ENCODE results near the gene BMPER.

DNA sequence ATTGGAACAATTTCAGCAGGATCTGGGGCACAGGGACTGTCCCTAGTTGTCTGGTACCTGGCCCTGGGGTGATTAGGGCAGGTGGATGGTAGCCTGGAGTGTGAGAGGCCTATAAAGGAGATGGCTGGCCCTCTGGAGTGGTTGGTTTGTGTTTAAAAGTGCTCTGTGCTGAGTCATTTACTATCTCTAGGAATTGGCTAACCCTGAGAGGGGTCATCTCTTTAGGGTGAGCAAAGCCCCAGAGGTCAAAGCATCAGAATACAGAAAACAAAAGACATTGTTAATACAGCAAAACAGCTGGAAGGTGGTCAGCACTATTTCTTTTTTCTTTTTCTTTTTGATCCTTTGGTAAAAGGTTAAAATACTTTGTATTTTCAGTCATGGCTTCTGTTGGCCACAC lies 43.4 kb upstream of the BMPER start:
- TF ChIP-seq, protein P1, sequence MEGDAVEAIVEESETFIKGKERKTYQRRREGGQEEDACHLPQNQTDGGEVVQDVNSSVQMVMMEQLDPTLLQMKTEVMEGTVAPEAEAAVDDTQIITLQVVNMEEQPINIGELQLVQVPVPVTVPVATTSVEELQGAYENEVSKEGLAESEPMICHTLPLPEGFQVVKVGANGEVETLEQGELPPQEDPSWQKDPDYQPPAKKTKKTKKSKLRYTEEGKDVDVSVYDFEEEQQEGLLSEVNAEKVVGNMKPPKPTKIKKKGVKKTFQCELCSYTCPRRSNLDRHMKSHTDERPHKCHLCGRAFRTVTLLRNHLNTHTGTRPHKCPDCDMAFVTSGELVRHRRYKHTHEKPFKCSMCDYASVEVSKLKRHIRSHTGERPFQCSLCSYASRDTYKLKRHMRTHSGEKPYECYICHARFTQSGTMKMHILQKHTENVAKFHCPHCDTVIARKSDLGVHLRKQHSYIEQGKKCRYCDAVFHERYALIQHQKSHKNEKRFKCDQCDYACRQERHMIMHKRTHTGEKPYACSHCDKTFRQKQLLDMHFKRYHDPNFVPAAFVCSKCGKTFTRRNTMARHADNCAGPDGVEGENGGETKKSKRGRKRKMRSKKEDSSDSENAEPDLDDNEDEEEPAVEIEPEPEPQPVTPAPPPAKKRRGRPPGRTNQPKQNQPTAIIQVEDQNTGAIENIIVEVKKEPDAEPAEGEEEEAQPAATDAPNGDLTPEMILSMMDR (IDR thresholded peaks at IDR 0.05) = no peak
- no peak for TF ChIP-seq POLR2A (IDR thresholded peaks at IDR 0.05)

Measured in thyroid gland (tissue), 4 donors.